GM19035 (cell line): ENCODE results near the gene GYS2.
A peak's percentile ranks its signal among the peaks of the same experiment; 100 is the strongest.

Experiments used
- ATAC-seq: cut with Tn5 transposase; IDR thresholded peaks from one replicate; pipeline ENCODE4 v1.9.1; 2021; ENCODE audit not compliant: unreplicated experiment

The GYS2 gene

GRCh38 chr12:21558100-21558679 lies 46.5 kb downstream of the GYS2 start:
- no peak for ATAC-seq

- no peak for ATAC-seq
These were observed 51.3 kb downstream of the GYS2 start for GRCh38 chr12:21553329-21553675.

- no peak for ATAC-seq
These were observed 51.9 kb downstream of the GYS2 start for GRCh38 chr12:21552635-21553328.

GRCh38 chr12:21551841-21552465 lies 52.7 kb downstream of the GYS2 start:
- ATAC-seq: no peak

- ATAC-seq: no peak
These were observed 57.2 kb downstream of the GYS2 start for GRCh38 chr12:21547437-21547836.

- ATAC-seq: no peak
These were observed 57.9 kb downstream of the GYS2 start for GRCh38 chr12:21546716-21547115.

- ATAC-seq: no peak
These were observed 59.1 kb downstream of the GYS2 start for GRCh38 chr12:21545557-21545956.

GRCh38 chr12:21543151-21543550 lies 61.5 kb downstream of the GYS2 start:
- no peak for ATAC-seq

- ATAC-seq: no peak
These were observed 62.2 kb downstream of the GYS2 start for GRCh38 chr12:21542403-21542802.

GRCh38 chr12:21541773-21542172 lies 62.9 kb downstream of the GYS2 start:
- no peak for ATAC-seq

- no peak for ATAC-seq
These were observed 64.8 kb downstream of the GYS2 start for GRCh38 chr12:21539797-21540196.

GRCh38 chr12:21538061-21538653 lies 66.5 kb downstream of the GYS2 start:
- ATAC-seq: no peak

- ATAC-seq: no peak
These were observed 75.2 kb downstream of the GYS2 start for GRCh38 chr12:21529456-21529855.

- ATAC-seq: no peak
These were observed 75.7 kb downstream of the GYS2 start for GRCh38 chr12:21528953-21529352.

- ATAC-seq: peak; percentile 96
These were observed 77.0 kb downstream of the GYS2 start for GRCh38 chr12:21527451-21528180.

GRCh38 chr12:21526721-21527345 lies 77.8 kb downstream of the GYS2 start:
- ATAC-seq: no peak

GRCh38 chr12:21526053-21526452 lies 78.6 kb downstream of the GYS2 start, which contains the start of gene SPX:
TSS of gene SPX (plus strand) at chr12:21526296. CDS start at chr12:21526473, 177 bp downstream.
- no peak for ATAC-seq

- ATAC-seq: no peak
These were observed 81.5 kb downstream of the GYS2 start for GRCh38 chr12:21523148-21523547.

GRCh38 chr12:21521541-21521940 lies 83.1 kb downstream of the GYS2 start:
- ATAC-seq: no peak

GRCh38 chr12:21518451-21518850 lies 86.2 kb downstream of the GYS2 start:
- no peak for ATAC-seq

- no peak for ATAC-seq
These were observed 88.4 kb downstream of the GYS2 start for GRCh38 chr12:21516281-21516680.
